HepG2 (cell line): ENCODE results near the gene FJX1.

Experiments used
- EP300 ChIP-seq, 3 experiments: sonication (generic) in 1 of 3; formaldehyde crosslinking in 1 of 3; IDR thresholded peaks; 2 replicates each; pipeline versions ENCODE4 v1.5.1 to v1.6.1; 2011 to 2020; ENCODE audit warnings: low read depth in 2 of 3, low read length in 2 of 3, borderline replicate concordance in 1 of 3, improper control_type of control experiment in 1 of 3, mild to moderate bottlenecking in 1 of 3, missing genetic modification reagents in 1 of 3, moderate library complexity in 1 of 3
- EZH2 ChIP-seq: conservative IDR thresholded peaks from 2 replicates; pipeline ENCODE4 v1.6.1; 2012; ENCODE audit warnings: mild to moderate bottlenecking, low read depth, low read length, moderate library complexity
- NFIC ChIP-seq: IDR thresholded peaks from 2 replicates; pipeline ENCODE4 v1.6.1; 2012; ENCODE audit warnings: mild to moderate bottlenecking, low read length, inconsistent platforms
- POLR2AphosphoS2 ChIP-seq: IDR thresholded peaks from 2 replicates; pipeline ENCODE4 v1.6.1; 2011; ENCODE audit warnings: low read depth, low read length, improper control_type of control experiment
- SIN3A ChIP-seq: IDR thresholded peaks from 2 replicates; pipeline ENCODE4 v1.6.1; 2011; ENCODE audit warnings: low read depth, mild to moderate bottlenecking, control low read depth, low read length, borderline replicate concordance
- TF ChIP-seq, protein P1 (sequence below): sonication (generic); formaldehyde crosslinking; IDR thresholded peaks from 2 replicates; pipeline ENCODE4 v1.4.0; 2020; ENCODE audit warnings: missing genetic modification reagents
- TF ChIP-seq, protein P2 (sequence below): sonication (generic); formaldehyde crosslinking; IDR thresholded peaks from 2 replicates; pipeline ENCODE4 v1.5.0; 2020; ENCODE audit warnings: missing genetic modification reagents

DNA sequence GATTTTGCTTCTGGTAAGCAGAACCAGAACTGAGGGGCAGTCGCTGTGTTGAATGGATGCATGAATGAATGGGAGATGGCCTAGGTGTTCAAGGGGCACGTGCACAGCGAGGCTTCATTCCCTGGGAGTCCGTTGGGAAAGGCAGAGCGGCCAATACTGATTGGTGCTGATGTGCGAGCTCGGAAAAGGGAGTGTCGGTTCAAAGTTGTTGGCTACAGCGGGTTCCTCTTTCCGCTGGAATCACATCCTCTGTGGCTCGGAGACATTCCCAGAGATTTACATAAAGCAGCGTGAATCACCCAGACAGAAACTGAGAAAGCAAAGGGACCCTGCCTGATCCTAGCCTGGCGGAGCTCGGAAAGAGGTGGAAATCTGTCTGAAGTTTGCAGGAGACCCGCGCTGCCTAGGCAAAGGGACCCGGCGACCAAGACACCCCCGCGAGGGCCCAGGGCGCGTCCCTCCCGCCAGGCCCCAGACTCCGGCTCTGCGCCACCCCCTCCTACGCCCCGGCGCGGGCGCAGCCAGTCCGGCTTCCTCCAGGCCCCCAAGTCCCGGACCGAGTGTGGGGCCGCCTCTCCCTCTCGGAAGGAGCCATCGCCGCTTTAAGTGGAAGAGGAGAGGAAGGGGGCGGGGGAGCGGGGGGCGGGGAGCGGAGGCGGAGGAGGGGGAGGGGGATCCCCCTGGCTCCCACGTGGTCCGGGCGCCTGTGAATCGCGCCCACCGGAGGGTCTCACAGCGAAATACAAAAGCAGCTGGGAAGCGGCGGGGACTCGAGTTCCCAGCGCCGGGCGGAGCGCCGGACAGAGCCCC is at the start of gene FJX1:
- TF ChIP-seq POLR2AphosphoS2, result no peak
- TF ChIP-seq, protein P1, sequence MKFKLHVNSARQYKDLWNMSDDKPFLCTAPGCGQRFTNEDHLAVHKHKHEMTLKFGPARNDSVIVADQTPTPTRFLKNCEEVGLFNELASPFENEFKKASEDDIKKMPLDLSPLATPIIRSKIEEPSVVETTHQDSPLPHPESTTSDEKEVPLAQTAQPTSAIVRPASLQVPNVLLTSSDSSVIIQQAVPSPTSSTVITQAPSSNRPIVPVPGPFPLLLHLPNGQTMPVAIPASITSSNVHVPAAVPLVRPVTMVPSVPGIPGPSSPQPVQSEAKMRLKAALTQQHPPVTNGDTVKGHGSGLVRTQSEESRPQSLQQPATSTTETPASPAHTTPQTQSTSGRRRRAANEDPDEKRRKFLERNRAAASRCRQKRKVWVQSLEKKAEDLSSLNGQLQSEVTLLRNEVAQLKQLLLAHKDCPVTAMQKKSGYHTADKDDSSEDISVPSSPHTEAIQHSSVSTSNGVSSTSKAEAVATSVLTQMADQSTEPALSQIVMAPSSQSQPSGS (CRISPR knock-in tag), result no peak
- TF ChIP-seq, protein P2, sequence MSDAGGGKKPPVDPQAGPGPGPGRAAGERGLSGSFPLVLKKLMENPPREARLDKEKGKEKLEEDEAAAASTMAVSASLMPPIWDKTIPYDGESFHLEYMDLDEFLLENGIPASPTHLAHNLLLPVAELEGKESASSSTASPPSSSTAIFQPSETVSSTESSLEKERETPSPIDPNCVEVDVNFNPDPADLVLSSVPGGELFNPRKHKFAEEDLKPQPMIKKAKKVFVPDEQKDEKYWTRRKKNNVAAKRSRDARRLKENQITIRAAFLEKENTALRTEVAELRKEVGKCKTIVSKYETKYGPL (CRISPR knock-in tag), result no peak
- TF ChIP-seq EZH2, result no peak
- no peak for TF ChIP-seq EP300 (IDR thresholded peaks at IDR 0.05; ENCODE audit: low read depth in 2 of 2, low read length in 2 of 2)
- no peak for TF ChIP-seq EP300 (CRISPR knock-in tag; IDR thresholded peaks at IDR 0.05; ENCODE audit: borderline replicate concordance)
- no peak for TF ChIP-seq SIN3A
- no peak for TF ChIP-seq NFIC
